Measurements from ENCODE around the gene BNC2. TPM values are rescaled to one million over a fixed set of nuclear protein-coding genes. Genes with fewer than 3 reads are reported as not detected.

Gene BNC2
- total and polyA plus RNA-seq, 2 experiments from 2014 or later: 13.8 to 18.5 TPM

GRCh38 chr9:16824545-16825330 is 45.7 kb downstream of the BNC2 start:
- Histone ChIP-seq H3K4me3 (peak overlapping the region; percentile 43), H3K27me3 (replicated peaks; ENCODE audit: insufficient read depth) (no peaks in the 10 kb centered on the region), H3K4me2 (ENCODE audit: unreplicated experiment) (peak overlapping the region; percentile 70), H4K20me1 (ENCODE audit: insufficient read depth) (no peaks in the 10 kb centered on the region), H3K9me3 (ENCODE audit: low read depth) (no peaks in the 10 kb centered on the region), H3K4me1 (ENCODE audit: insufficient read depth) (peaks cover 55% of the 10 kb centered on the region), H3K9ac (0 out of 2 replicates have a peak overlapping the region, but pooled peaks have one; percentile 52), H3K79me2 (ENCODE audit: insufficient read depth) (peaks cover 92% of the 10 kb centered on the region), H3K9me2 (ENCODE audit: insufficient read depth) (no peaks in the 10 kb centered on the region), H3K27ac (peak overlapping the region; percentile 73), H3F3A (ENCODE audit: insufficient read depth) (peaks cover 55% of the 10 kb centered on the region), H2AFZ (no peak overlapping the region), H3K36me3 (ENCODE audit: low read depth) (no peaks in the 10 kb centered on the region)
- no peak for TF ChIP-seq EZH2phosphoT487 (IDR thresholded peaks at IDR 0.05; ENCODE audit: insufficient read depth, low read depth)
- no peak for TF ChIP-seq EZH2 (IDR thresholded peaks at IDR 0.05; ENCODE audit: insufficient read depth, poor library complexity, severe bottlenecking)
- peak; percentile 32 for DNase-seq
- in situ Hi-C loops (cut with MboI): no loop called here
- 55 to 59% methylated on average over 8 of the region's 8 CpGs for WGBS, 2 experiments (ENCODE audit: low coverage in 1 of 2, low lambda C conversion rate in 2 of 2, missing lambda C conversion rate in 2 of 2)

- Histone ChIP-seq H2AFZ (no peak overlapping the region), H4K20me1 (ENCODE audit: insufficient read depth) (no peaks in the 10 kb centered on the region), H3K79me2 (ENCODE audit: insufficient read depth) (peaks cover 92% of the 10 kb centered on the region), H3K4me2 (ENCODE audit: unreplicated experiment) (no peak overlapping the region), H3F3A (ENCODE audit: insufficient read depth) (peaks cover 55% of the 10 kb centered on the region), H3K4me1 (ENCODE audit: insufficient read depth) (peaks cover 47% of the 10 kb centered on the region), H3K9me3 (ENCODE audit: low read depth) (no peaks in the 10 kb centered on the region), H3K27ac (no peak overlapping the region), H3K9me2 (ENCODE audit: insufficient read depth) (no peaks in the 10 kb centered on the region), H3K4me3 (no peak overlapping the region), H3K9ac (no peak overlapping the region), H3K27me3 (replicated peaks; ENCODE audit: insufficient read depth) (no peaks in the 10 kb centered on the region), H3K36me3 (ENCODE audit: low read depth) (no peaks in the 10 kb centered on the region)
- WGBS, 2 experiments (ENCODE audit: low coverage in 1 of 2, low lambda C conversion rate in 2 of 2, missing lambda C conversion rate in 2 of 2): 97 to 98% methylated on average over 2 of the region's 2 CpGs
- in situ Hi-C loops (cut with MboI): no loop called here
- TF ChIP-seq EZH2 (IDR thresholded peaks at IDR 0.05; ENCODE audit: insufficient read depth, poor library complexity, severe bottlenecking) (no peak), EZH2phosphoT487 (IDR thresholded peaks at IDR 0.05; ENCODE audit: insufficient read depth, low read depth) (no peak)
- no peak for DNase-seq
These were observed 46.6 kb downstream of the BNC2 start for GRCh38 chr9:16823906-16824305.

GRCh38 chr9:16821344-16821743 is 49.1 kb downstream of the BNC2 start:
- Histone ChIP-seq H3K27me3 (replicated peaks; ENCODE audit: insufficient read depth) (no peaks in the 10 kb centered on the region), H3K79me2 (ENCODE audit: insufficient read depth) (peaks cover 88% of the 10 kb centered on the region), H3K4me2 (ENCODE audit: unreplicated experiment) (no peak overlapping the region), H3K9me3 (ENCODE audit: low read depth) (no peaks in the 10 kb centered on the region), H3K36me3 (ENCODE audit: low read depth) (no peaks in the 10 kb centered on the region), H3F3A (ENCODE audit: insufficient read depth) (peaks cover 34% of the 10 kb centered on the region), H3K4me1 (ENCODE audit: insufficient read depth) (peaks cover 39% of the 10 kb centered on the region), H3K27ac (no peak overlapping the region), H3K4me3 (no peak overlapping the region), H3K9me2 (ENCODE audit: insufficient read depth) (no peaks in the 10 kb centered on the region), H2AFZ (no peak overlapping the region), H4K20me1 (ENCODE audit: insufficient read depth) (no peaks in the 10 kb centered on the region), H3K9ac (no peak overlapping the region)
- in situ Hi-C loops (cut with MboI): no loop called here
- 100% methylated on average over 1 of the region's 1 CpG for WGBS, 2 experiments (ENCODE audit: low coverage in 1 of 2, low lambda C conversion rate in 2 of 2, missing lambda C conversion rate in 2 of 2)
- TF ChIP-seq EZH2phosphoT487 (IDR thresholded peaks at IDR 0.05; ENCODE audit: insufficient read depth, low read depth) (no peak), EZH2 (IDR thresholded peaks at IDR 0.05; ENCODE audit: insufficient read depth, poor library complexity, severe bottlenecking) (no peak)
- no peak for DNase-seq

GRCh38 chr9:16817514-16817913 is 53.0 kb downstream of the BNC2 start:
- peaks cover 15% of the 10 kb centered on the region for H3K4me1 ChIP-seq (ENCODE audit: insufficient read depth)
- H3K36me3 ChIP-seq (ENCODE audit: low read depth): no peaks in the 10 kb centered on the region
- no peaks in the 10 kb centered on the region for H4K20me1 ChIP-seq (ENCODE audit: insufficient read depth)
- peaks cover 86% of the 10 kb centered on the region for H3K79me2 ChIP-seq (ENCODE audit: insufficient read depth)
- H3K27ac ChIP-seq: 0 out of 2 replicates have a peak overlapping the region, but pooled peaks have one; percentile 3
- no peak for TF ChIP-seq EZH2 (IDR thresholded peaks at IDR 0.05; ENCODE audit: insufficient read depth, poor library complexity, severe bottlenecking)
- TF ChIP-seq EZH2phosphoT487 (IDR thresholded peaks at IDR 0.05; ENCODE audit: insufficient read depth, low read depth): no peak
- in situ Hi-C loops (cut with MboI): no loop called here
- H3K9me2 ChIP-seq (ENCODE audit: insufficient read depth): no peaks in the 10 kb centered on the region
- H3K4me3 ChIP-seq: no peak overlapping the region
- no peak overlapping the region for H3K4me2 ChIP-seq (ENCODE audit: unreplicated experiment)
- no peaks in the 10 kb centered on the region for H3F3A ChIP-seq (ENCODE audit: insufficient read depth)
- H3K9me3 ChIP-seq (ENCODE audit: low read depth): no peaks in the 10 kb centered on the region
- no peak overlapping the region for H2AFZ ChIP-seq
- no peak overlapping the region for H3K9ac ChIP-seq
- 12 to 28% methylated on average over 2 of the region's 2 CpGs for WGBS, 2 experiments (ENCODE audit: low coverage in 1 of 2, low lambda C conversion rate in 2 of 2, missing lambda C conversion rate in 2 of 2)
- no peaks in the 10 kb centered on the region for H3K27me3 ChIP-seq (replicated peaks; ENCODE audit: insufficient read depth)
- peak; percentile 51 for DNase-seq

Data from GM23248 (cell line).